GM12801 (cell line): Measurements from ENCODE around the gene LRRC4C.

Source experiments
- TF ChIP-seq, protein P1 (sequence below): IDR thresholded peaks from one replicate; pipeline ENCODE4 v1.5.1; 2011; ENCODE audit warnings: control low read depth; ENCODE audit not compliant: insufficient read length; ENCODE audit errors: extremely low read depth

The LRRC4C gene

DNA sequence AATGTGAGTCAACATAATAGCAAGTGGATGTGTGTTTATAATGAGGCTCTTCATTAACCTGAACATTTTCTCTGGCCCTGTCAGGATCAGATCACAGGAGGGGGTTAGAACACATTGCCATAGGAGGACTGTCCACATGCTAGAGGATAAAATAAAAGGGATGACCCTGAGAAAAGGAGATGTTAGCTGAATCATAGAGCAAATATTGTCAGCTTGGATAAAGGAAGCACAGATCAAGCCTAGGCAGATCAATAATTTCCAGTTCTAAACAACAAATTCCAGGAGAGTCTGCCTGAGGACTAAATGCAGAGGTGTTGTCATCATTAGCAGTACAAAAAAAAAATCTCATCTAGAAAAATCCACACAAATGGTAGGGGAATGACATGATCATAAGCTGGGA lies 337.9 kb downstream of the LRRC4C start:
- TF ChIP-seq, protein P1, sequence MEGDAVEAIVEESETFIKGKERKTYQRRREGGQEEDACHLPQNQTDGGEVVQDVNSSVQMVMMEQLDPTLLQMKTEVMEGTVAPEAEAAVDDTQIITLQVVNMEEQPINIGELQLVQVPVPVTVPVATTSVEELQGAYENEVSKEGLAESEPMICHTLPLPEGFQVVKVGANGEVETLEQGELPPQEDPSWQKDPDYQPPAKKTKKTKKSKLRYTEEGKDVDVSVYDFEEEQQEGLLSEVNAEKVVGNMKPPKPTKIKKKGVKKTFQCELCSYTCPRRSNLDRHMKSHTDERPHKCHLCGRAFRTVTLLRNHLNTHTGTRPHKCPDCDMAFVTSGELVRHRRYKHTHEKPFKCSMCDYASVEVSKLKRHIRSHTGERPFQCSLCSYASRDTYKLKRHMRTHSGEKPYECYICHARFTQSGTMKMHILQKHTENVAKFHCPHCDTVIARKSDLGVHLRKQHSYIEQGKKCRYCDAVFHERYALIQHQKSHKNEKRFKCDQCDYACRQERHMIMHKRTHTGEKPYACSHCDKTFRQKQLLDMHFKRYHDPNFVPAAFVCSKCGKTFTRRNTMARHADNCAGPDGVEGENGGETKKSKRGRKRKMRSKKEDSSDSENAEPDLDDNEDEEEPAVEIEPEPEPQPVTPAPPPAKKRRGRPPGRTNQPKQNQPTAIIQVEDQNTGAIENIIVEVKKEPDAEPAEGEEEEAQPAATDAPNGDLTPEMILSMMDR, result no peak

DNA sequence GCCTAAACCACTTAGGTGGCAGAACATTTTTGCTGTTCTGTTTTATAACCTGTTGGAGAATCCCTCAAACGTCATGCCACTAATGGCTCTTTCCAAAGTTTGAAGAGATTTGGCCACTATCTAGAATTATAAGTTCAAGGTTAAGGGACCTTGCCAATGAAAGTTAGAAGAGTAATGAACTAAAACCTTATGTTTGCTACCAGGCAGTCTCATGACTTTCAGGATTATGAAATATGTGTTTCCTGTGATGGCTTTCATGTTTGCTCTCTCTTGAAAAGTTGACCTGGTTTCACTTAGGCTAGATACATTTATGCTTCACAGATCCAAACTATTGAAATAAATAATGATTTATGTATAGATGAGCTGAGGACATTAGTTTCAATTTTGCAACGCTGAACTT lies 340.0 kb downstream of the LRRC4C start:
- TF ChIP-seq, protein P1, result no peak

DNA sequence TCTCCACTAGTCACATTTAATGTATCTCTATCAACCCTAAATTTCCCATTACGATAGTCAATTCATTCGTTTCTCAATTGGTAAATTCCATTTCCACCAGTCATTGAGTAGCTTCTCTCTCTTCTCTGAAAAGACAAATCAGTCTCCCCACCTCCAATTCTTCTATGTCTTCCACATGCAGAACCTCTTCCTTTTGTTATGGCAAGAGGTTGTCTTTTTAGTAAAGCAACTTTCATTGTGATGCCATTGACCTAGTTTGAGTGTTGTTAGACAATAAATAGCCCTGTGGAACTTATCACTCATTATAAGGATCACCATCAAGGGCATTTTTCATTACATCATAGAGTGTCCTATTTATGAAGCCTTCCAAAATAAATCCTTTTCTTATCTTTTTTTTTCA lies 340.9 kb downstream of the LRRC4C start:
- TF ChIP-seq, protein P1, result no peak

DNA sequence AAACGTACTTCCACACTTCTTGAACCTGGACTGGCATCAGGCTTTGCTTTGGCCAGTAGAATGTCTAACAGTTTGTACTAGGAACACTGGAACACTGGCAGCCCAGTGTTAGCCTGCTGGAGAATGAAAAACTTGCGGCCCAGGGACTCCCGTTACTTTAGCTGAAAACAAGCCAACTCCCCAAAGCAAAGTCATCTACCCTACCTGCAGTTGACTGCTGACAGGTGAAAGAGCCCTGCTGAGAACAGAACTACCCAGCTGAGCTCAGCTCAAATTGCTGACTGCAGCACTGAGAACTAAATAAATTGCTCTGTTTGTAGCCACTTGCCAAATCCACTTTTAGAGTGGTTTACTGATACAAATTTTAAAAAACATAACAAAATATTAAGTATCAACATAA lies 342.5 kb downstream of the LRRC4C start:
- TF ChIP-seq, protein P1, result no peak

DNA sequence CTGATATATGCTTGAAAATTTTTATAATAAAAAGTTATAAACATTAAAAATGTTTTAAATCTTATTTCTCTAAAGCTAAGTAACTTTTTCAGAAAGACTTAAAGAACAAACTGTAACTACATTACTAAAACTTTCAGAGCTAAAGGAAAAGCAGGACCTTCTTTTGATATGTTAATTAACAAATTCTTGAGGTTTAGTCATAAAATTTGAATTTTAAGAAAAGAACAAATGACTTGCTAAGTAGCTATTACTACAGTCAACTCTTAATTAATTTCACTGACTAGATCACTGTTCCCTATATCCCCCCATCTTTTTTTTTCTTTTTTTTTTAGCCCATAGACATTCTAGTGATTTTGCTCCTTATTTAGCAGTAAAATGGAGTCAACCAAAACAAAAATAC lies 344.4 kb downstream of the LRRC4C start:
- TF ChIP-seq, protein P1, result no peak

DNA sequence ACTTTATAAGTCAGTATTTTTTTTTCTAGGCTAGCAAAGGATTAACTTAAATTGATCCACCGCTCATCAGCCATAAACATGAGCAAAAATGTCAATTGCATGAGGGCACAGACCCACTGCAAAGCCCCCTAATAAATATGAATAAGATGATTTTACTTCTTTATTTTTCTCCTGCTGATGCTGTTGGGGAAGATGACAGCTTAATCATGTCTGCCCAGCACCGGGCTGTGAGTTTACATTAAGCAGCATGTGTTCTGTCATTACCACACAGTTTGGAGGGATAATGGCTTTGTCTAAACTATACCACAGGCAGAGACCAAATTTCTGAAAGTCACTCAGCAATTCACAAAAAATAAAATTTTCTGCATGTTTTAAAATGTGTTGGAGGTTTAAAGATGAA lies 346.3 kb downstream of the LRRC4C start:
- TF ChIP-seq, protein P1, result no peak

DNA sequence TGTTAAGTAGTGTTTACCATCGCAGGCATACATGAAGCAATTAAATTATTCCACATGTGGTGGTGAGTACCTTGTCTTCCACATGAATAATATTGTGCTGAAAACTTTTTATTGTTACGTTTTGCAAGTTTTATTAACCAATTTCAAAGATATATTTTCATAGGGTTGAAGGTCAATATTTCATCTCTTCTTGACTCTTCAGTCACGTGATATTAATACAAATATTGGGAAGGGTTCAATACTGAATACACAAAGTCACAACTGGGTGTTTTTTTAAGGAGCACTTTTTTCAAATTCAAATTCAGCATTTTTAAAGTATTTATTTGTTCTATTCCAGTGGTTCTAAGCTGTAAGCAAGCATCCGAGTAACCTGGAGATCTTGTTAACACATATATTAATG lies 348.9 kb downstream of the LRRC4C start:
- TF ChIP-seq, protein P1, result no peak

DNA sequence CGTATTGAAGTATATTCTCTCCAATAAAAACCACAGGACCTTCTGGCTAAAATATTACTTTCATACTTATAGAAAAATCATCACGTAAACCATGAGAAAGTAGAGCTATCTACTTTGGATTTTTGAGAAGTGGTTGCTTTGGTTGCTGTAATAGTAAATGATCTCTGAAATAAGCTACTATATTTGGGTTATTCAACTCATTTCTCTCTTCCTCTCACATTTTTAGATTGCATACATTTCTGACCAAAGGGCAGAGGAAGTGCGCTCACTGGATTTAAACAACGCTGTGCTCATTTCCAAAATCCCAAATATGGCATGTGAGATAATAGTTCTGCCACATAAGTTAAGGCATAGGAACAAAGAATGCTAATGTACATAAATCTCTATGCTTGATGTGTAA lies 357.0 kb downstream of the LRRC4C start:
- TF ChIP-seq, protein P1, result no peak
